Measurements from ENCODE around the gene AGBL1. TPM values are rescaled to one million over a fixed set of nuclear protein-coding genes. Genes with fewer than 3 reads are reported as not detected.

AGBL1 gene
- total RNA-seq, 2 donors from 2014 or later, result not detected

GRCh38 chr15:86916671-86917360 is 837.1 kb downstream of the AGBL1 start:
- Histone ChIP-seq H3K27me3 (no peaks in the 10 kb centered on the region), H3K27ac (no peak overlapping the region), H3K4me1 (peaks cover 0 to 20% of the 10 kb centered on the region in 2 donors), H3K36me3 (no peaks in the 10 kb centered on the region), H3K4me3 (no peak overlapping the region), H3K9me3 (no peaks in the 10 kb centered on the region)
- DNase-seq (ENCODE audit: low spot score), result no peak
- TF ChIP-seq, protein P1, sequence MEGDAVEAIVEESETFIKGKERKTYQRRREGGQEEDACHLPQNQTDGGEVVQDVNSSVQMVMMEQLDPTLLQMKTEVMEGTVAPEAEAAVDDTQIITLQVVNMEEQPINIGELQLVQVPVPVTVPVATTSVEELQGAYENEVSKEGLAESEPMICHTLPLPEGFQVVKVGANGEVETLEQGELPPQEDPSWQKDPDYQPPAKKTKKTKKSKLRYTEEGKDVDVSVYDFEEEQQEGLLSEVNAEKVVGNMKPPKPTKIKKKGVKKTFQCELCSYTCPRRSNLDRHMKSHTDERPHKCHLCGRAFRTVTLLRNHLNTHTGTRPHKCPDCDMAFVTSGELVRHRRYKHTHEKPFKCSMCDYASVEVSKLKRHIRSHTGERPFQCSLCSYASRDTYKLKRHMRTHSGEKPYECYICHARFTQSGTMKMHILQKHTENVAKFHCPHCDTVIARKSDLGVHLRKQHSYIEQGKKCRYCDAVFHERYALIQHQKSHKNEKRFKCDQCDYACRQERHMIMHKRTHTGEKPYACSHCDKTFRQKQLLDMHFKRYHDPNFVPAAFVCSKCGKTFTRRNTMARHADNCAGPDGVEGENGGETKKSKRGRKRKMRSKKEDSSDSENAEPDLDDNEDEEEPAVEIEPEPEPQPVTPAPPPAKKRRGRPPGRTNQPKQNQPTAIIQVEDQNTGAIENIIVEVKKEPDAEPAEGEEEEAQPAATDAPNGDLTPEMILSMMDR (IDR thresholded peaks at IDR 0.05), result no peak

GRCh38 chr15:86917361-86917671 is 837.6 kb downstream of the AGBL1 start:
- H3K36me3 ChIP-seq, result no peaks in the 10 kb centered on the region
- peaks cover 0 to 20% of the 10 kb centered on the region in 2 donors for H3K4me1 ChIP-seq
- no peak overlapping the region for H3K4me3 ChIP-seq
- H3K27ac ChIP-seq, result no peak overlapping the region
- no peaks in the 10 kb centered on the region for H3K9me3 ChIP-seq
- no peaks in the 10 kb centered on the region for H3K27me3 ChIP-seq
- TF ChIP-seq, protein P1 (IDR thresholded peaks at IDR 0.05), result no peak
- no peak for DNase-seq (ENCODE audit: low spot score)

DNA sequence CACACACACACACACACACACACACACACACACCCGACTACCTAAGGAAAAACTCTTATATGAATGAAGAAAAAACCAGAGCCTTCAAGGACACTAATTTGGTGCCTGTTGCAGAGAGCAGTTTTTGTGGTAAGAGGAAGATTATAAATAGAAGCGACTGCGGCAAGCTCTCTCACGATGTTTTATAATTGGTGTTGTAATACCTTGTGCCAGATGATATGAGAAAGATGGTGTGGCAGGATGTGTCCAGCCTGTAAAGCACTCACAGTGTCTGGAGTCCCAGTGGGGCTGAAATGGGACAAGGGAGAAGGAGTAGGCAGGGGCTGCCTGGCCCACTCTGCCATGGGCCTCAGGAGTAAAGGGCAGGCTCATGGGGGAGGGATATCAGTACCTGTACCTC is 839.9 kb downstream of the AGBL1 start:
- TF ChIP-seq, protein P1 (IDR thresholded peaks at IDR 0.05), result no peak
- peak overlapping the region in 1 of 2 donors; percentile 32 for H3K27ac ChIP-seq
- no peak for DNase-seq (ENCODE audit: low spot score)
- H3K4me1 ChIP-seq, result peaks cover 0 to 20% of the 10 kb centered on the region in 2 donors
- no peak overlapping the region for H3K4me3 ChIP-seq
- no peaks in the 10 kb centered on the region for H3K36me3 ChIP-seq
- H3K27me3 ChIP-seq, result no peaks in the 10 kb centered on the region
- H3K9me3 ChIP-seq, result no peaks in the 10 kb centered on the region

DNA sequence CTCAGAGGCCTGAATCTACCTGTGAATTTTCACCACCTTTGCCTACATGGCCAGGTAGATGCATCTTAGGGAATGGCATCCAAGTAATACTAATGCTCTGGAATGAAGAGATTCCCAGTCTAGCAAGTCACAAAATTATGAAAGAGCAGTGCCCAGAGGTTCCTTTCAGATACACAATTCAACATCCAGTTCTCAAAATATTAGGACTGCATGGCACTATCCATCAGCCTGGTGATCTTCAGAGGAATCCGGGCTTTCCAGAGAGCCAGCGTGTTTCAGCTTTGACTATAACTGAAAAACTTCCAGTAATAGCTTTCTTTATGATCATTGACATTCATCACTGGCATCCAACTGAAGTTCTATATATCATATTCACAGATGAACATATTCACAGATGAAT is 849.8 kb downstream of the AGBL1 start:
- no peaks in the 10 kb centered on the region for H3K27me3 ChIP-seq
- no peak overlapping the region for H3K27ac ChIP-seq
- H3K9me3 ChIP-seq, result no peaks in the 10 kb centered on the region
- H3K36me3 ChIP-seq, result no peaks in the 10 kb centered on the region
- TF ChIP-seq, protein P1 (IDR thresholded peaks at IDR 0.05), result no peak
- H3K4me3 ChIP-seq, result no peak overlapping the region
- no peak for DNase-seq (ENCODE audit: low spot score)
- no peaks in the 10 kb centered on the region for H3K4me1 ChIP-seq

- Histone ChIP-seq H3K27me3 (no peaks in the 10 kb centered on the region), H3K9me3 (no peaks in the 10 kb centered on the region), H3K36me3 (no peaks in the 10 kb centered on the region), H3K27ac (no peak overlapping the region), H3K4me3 (no peak overlapping the region), H3K4me1 (no peaks in the 10 kb centered on the region)
- no peak for DNase-seq (ENCODE audit: low spot score)
- TF ChIP-seq, protein P1 (IDR thresholded peaks at IDR 0.05), result no peak
Observed at GRCh38 chr15:86932456-86932855, 852.8 kb downstream of the AGBL1 start.

- Histone ChIP-seq H3K27ac (no peak overlapping the region), H3K4me1 (no peaks in the 10 kb centered on the region), H3K9me3 (no peaks in the 10 kb centered on the region), H3K4me3 (no peak overlapping the region), H3K36me3 (no peaks in the 10 kb centered on the region), H3K27me3 (no peaks in the 10 kb centered on the region)
- DNase-seq (ENCODE audit: low spot score), result no peak
- TF ChIP-seq, protein P1 (IDR thresholded peaks at IDR 0.05), result no peak
Observed at GRCh38 chr15:86935841-86936240, 856.2 kb downstream of the AGBL1 start.

Measured in right atrium auricular region (tissue), 2 donors.